ENCODE results near the gene STK10.
A peak's percentile ranks its signal among the peaks of the same experiment; 100 is the strongest.

STK10 gene

DNA sequence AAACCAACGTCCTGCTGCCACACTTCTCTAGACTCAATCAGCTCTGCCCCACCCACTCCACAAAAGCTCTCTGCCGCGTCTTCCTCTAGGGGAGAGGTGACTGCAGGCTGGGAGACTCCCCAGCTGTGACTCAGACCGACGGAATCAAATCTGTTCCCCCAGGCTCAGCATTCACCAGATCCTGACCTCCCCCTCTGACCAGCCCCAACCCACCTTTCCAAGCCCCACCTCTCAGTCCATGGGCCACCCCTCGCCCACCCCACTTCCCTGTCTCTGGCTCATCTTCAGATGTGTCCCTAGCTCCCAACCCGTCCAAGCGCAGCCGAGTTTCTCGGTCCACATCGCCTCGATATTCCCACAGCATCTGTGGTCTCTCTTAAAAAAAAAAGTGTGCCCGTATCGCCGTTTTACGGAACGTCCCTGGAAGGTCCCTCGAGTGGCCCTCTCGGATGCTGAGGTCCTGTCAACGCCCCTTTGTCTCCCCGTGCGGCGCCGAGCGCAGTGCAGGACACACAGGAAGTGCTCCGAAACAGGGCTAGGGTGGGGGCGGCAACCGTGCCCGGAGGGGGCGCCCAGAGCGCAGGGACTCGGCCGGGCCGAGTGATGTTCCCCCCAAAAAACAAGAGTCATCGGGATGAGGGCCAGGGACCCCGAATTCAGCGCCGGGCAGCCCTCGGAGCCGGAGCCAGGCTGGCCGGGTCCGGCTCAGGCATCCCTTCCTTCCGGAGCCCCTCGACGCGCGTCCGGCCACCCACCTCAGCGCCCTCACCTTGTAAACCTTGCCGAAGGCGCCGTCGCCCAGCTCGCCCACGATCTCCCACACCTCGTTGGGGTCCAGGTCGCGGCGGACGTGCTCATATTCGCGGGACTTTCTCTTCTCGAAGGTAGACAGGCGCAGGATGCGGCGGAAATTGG lies 649 bp downstream of the STK10 start:
- peak; percentile 64 for DNase-seq (ENCODE audit: low read depth)
- peak overlapping the region; percentile 94 for H3K4me3 ChIP-seq (ENCODE audit: low read length)
- TF ChIP-seq, protein P1, sequence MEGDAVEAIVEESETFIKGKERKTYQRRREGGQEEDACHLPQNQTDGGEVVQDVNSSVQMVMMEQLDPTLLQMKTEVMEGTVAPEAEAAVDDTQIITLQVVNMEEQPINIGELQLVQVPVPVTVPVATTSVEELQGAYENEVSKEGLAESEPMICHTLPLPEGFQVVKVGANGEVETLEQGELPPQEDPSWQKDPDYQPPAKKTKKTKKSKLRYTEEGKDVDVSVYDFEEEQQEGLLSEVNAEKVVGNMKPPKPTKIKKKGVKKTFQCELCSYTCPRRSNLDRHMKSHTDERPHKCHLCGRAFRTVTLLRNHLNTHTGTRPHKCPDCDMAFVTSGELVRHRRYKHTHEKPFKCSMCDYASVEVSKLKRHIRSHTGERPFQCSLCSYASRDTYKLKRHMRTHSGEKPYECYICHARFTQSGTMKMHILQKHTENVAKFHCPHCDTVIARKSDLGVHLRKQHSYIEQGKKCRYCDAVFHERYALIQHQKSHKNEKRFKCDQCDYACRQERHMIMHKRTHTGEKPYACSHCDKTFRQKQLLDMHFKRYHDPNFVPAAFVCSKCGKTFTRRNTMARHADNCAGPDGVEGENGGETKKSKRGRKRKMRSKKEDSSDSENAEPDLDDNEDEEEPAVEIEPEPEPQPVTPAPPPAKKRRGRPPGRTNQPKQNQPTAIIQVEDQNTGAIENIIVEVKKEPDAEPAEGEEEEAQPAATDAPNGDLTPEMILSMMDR (conservative IDR thresholded peaks at IDR 0.05; ENCODE audit: low read length), result peak; percentile 15; the same call in 1 of the 2 replicates

DNA sequence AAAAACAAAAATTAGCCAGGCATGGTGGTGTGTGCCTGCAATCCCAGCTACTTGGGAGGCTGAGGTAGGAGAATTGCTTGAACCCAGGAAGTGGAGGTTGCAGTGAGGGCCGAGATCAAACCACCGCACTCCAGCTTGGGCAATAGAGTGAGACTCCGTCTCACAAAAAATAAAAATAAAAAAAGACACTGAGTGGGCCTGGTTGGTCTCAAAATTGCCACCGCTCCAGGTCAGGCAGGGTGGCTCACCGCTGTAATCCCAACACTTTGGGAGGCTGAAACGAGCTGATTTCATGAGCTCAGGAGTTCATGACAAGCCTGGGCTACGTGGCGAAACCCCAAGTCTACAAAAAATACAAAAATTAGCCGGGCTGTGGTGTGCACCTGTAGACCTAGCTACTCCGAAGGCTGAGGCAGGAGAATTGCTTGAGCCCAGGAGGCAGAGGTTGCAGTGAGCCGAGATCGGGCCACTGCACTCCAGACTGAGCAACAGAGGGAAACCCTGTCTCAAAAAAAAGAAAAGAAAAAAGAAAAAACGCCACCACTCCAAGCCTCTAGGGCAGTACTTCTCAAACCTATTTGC lies 1.8 kb downstream of the STK10 start:
- TF ChIP-seq, protein P1 (conservative IDR thresholded peaks at IDR 0.05; ENCODE audit: low read length), result no peak
- H3K4me3 ChIP-seq (ENCODE audit: low read length), result peak overlapping the region; percentile 94
- DNase-seq (ENCODE audit: low read depth), result no peak

DNA sequence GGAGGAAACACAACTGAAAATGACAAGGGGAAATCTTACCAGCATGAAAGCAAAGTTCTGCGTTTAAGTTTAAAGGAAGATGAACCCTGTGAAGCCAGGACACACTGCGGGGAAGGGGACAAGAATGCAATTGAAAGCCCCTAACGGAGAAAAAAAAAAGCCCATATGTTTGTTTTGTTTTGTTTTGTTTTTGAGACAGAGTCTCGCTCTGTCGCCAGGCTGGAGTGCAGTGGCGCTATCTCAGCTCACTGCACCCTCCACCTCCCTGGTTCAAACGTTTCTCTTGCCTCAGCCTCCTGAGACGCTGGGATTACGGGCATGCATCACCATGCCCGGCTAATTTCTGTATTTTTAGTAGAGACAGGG lies 2.9 kb downstream of the STK10 start:
- no peak for DNase-seq (ENCODE audit: low read depth)
- TF ChIP-seq, protein P1 (conservative IDR thresholded peaks at IDR 0.05; ENCODE audit: low read length), result no peak
- no peak overlapping the region for H3K4me3 ChIP-seq (ENCODE audit: low read length)

DNA sequence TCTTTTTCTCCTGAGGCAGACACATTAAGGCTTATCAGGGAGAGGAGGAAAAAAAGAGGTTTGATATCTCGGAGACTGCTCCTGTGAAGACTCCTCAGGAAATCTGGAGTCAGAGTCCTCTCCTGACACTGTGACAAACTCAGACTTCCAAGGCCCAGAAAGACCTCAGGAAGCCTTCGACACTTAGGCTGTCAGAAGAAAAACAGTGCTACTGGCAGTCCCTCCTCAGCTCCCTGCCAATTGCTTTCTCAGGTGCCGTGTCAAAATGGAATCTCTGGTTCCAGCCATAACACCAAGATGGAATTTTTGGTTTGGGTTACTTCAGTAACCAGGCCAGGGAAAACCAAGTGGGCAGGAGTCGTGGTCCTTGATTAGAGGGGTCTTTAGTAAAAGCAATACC lies 4.1 kb downstream of the STK10 start:
- H3K4me3 ChIP-seq (ENCODE audit: low read length), result no peak overlapping the region
- no peak for DNase-seq (ENCODE audit: low read depth)
- TF ChIP-seq, protein P1 (conservative IDR thresholded peaks at IDR 0.05; ENCODE audit: low read length), result no peak

DNA sequence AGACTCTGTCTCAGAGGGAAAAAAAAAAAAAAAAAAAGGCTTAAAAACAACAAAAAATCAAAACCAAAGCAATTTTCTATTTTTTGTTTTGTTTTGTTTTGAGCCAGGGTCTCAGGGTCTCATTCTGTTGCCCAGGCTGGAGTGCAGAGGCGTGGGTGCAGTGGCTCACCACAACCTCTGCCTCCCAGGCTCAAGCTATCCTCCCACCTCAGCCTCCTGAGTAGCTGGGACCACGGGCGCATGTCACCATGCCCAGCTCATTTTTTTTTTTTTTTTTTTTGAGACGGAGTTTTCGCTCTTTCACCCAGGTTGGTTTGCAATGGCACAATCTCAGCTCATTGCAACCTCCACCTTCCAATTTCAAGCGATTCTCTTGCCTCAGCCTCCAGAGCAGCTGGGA lies 5.7 kb downstream of the STK10 start:
- no peak for DNase-seq (ENCODE audit: low read depth)
- no peak overlapping the region for H3K4me3 ChIP-seq (ENCODE audit: low read length)
- TF ChIP-seq, protein P1 (conservative IDR thresholded peaks at IDR 0.05; ENCODE audit: low read length), result no peak

DNA sequence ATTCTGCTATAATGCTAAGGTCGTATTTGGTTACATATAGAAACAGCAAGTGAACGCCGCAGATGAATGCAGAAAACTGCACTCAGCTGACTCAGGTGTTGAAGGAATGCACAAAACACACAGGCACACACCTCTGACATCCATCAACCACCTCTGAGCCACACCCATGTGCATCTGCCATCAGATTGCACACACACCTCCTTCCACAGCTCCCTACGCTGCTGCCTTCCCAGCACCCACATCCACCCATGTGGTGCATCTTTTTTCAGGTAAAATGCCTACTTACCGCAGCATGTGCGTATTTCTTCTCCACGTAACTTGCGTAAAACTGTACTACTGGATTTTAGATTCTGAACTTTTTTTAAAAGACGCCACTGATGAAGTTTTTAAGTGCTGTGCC lies 7.1 kb downstream of the STK10 start:
- H3K4me3 ChIP-seq (ENCODE audit: low read length), result no peak overlapping the region
- TF ChIP-seq, protein P1 (conservative IDR thresholded peaks at IDR 0.05; ENCODE audit: low read length), result no peak
- DNase-seq (ENCODE audit: low read depth), result no peak

Measured in AG10803 (cell line).